ENCODE measurements around the gene MUL1.

MUL1 gene

DNA sequence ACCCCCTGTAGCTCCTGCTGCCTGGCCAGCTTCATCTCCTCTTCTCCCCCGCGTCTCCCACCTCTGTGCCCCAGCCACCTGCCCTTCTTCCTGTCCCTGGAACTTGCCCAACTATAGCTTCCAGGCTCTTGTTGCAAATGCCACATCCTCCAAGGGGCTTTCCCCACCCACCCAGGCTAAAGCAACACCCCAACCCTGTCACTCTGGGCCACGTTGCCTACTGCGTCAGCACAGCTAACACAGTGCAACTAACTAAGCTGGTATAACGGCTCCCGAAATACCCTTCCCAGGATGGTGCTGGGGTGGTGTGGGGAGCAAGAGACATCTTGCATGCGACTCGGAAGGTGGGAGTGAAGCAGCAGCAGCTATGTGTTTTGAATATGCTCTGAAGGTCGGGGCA lies 41.7 kb downstream of the MUL1 start:
- DNase-seq = no peak

DNA sequence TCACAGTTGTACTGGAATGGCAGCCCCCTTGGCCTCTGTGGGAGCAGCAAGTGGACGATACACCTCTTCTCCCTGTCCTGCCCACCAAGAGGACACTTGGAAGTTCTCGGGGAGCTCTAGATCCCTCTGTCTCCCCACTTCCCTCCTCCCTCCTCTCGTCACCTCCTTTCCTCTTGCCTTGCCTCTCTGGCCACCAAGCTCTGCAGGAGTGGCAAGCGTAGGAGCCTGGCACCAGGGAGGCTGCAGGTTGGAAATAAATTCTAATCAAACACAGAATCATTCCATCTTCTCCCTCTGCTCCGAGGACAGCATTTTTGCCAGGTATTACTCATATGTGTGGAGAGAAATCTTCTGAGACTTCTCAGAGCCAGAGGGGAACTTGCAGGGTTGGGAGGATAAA lies 42.8 kb downstream of the MUL1 start:
- DNase-seq = no peak

DNA sequence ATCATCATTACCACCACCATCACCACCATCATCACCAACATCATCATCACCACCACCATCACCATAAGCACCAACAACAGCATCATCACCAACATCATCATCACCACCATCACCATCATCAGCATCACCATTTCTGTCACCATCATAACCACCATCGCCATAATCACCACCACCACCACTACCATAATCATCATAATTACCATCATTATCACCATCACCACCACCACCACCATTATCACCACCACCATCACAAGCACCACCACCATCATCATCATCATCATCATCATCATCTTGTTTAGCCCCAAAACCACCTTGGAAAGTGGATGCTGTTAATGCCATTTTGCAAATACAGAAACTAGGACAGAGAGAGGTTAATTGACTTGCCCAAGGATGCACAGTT lies 44.4 kb downstream of the MUL1 start:
- DNase-seq = no peak

DNA sequence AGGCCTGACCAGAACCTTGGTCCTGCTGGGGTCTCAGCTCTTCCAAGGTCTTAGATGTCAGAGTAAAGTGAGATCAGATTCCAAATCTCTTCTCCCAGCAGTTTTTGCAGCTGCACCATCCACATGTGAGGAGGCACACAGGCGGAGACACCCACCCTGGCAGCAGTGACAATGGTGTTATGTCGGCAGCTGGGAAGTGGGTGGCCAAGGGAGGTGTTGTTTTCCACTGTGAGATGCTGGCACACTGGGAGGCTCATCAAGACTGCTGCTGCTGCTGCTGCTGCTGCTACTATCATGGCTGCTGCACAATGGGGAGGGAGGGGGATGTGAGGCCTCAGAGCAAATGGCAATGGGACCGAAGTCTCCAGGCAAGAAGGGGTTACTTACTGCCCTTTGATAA lies 45.6 kb downstream of the MUL1 start:
- DNase-seq = no peak

DNA sequence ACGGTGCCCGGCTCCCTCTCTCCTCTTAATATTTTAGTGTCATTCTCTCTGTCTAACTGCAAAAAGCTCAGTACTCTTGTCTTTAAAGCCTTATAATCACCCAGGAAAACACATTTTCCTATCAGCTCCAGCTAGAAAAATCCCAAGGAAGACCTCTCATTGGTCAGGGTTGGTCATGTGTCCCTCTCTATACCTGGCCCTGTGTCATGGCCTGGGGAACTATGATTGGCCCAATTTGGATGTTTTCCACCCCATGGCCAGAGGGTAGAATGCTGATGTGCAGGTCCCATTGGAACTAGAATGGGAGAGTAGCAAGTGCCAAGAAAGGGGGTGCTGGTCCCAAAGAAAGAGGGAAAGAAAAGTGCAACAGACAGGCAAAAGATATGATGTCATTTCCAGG lies 49.2 kb downstream of the MUL1 start:
- DNase-seq = no peak

DNA sequence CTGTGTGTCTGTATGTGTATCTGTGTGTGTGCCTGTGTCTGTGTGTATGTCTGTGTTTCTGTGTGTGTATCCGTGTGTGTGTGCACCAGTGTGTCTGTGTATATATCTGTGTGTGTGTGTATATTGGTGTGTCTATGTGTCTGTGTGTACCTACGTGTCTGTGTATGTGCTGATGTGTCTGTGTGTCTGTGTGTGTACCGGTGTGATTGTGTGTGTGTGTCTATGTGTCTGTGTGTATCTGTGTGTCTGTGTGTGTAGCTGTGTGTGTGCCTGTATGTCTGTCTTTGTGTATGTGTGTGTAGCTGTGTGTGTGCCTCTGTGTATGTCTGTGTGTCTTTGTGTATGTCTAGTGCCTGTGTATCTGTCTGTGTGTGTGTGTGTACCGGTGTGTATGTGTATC lies 53.9 kb downstream of the MUL1 start:
- DNase-seq = no peak

DNA sequence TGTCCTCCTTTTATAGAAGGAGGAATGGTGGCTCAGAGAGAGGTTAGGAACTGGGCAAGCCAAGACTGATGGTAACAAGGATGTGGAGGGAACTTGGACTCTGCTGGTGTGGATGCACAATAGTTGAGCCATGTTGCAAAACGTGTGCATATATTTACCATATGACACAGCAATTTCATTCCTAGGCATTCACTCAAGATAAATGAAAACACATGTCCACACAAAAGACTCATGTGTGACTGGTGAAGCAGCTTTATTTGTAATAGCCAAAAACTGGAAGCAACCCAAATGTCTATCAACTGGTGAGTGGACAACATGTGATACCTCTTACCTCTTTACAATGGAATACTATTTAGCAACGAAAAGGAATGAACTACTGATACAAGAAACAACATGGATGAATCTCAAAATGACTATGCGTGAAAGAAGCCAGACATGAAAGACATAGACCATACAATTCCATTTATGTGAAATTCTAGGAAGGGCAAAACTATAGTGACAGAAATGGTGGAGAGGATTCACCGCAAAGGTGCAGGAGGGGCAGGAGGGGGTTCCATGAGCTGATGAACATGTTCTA lies 58.1 kb downstream of the MUL1 start:
- DNase-seq = no peak
